GM23338 (cell line): Measurements from ENCODE around the gene PPP6R2. TPM values are rescaled to one million over a fixed set of nuclear protein-coding genes. Genes with fewer than 3 reads are reported as not detected.

Experiments
- ATAC-seq: fragments of 200-7000 bp; cut with Tn5 transposase; 3 replicates; pipeline ENCODE4 v1.9.1; 2020
- DNase-seq: peaks from one replicate; pipeline ENCODE4 v3.0.0-alpha.2; 2015; ENCODE audit warnings: low spot score
- H2AFZ ChIP-seq: fragments of 200-600 bp; sonication (generic); 2 replicates; pipeline ENCODE4 v1.8.0; 2016; ENCODE audit warnings: antibody characterized with exemption, mild to moderate bottlenecking, moderate library complexity
- H3F3A ChIP-seq: fragments of 200-600 bp; sonication (generic); replicated peaks from 2 replicates; pipeline ENCODE4 v1.8.0; 2017; ENCODE audit warnings: antibody characterized with exemption, mixed run types, low read depth
- H3K27ac ChIP-seq: fragments of 200-600 bp; sonication (generic); 2 replicates; pipeline ENCODE4 v1.6.1; 2016; ENCODE audit warnings: low read depth
- H3K27me3 ChIP-seq: fragments of 200-600 bp; sonication (generic); 2 replicates; pipeline ENCODE4 v1.8.0; 2016; ENCODE audit warnings: mild to moderate bottlenecking, mixed run types, moderate library complexity; ENCODE audit not compliant: insufficient read depth
- H3K36me3 ChIP-seq: fragments of 200-600 bp; sonication (generic); 2 replicates; pipeline ENCODE4 v1.8.0; 2016; ENCODE audit warnings: mild to moderate bottlenecking; ENCODE audit not compliant: insufficient read depth
- H3K4me1 ChIP-seq: fragments of 200-600 bp; sonication (generic); 2 replicates; pipeline ENCODE4 v1.8.0; 2016; ENCODE audit warnings: mild to moderate bottlenecking, moderate library complexity; ENCODE audit not compliant: insufficient read depth
- H3K4me2 ChIP-seq: fragments of 200-600 bp; sonication (generic); 2 replicates; pipeline ENCODE4 v1.7.1; 2017; ENCODE audit warnings: mixed run types
- H3K4me3 ChIP-seq: fragments of 200-600 bp; sonication (generic); 2 replicates; pipeline ENCODE4 v1.6.1; 2016; ENCODE audit warnings: mixed run types
- H3K79me2 ChIP-seq: fragments of 200-600 bp; sonication (generic); replicated peaks from 2 replicates; pipeline ENCODE4 v1.8.0; 2017; ENCODE audit warnings: mild to moderate bottlenecking; ENCODE audit not compliant: insufficient read depth
- H3K9me2 ChIP-seq: fragments of 200-600 bp; sonication (generic); 2 replicates; pipeline ENCODE4 v1.8.0; 2017; ENCODE audit not compliant: insufficient read depth
- H4K20me1 ChIP-seq: fragments of 200-600 bp; sonication (generic); replicated peaks from 2 replicates; pipeline ENCODE4 v1.8.0; 2017; ENCODE audit warnings: mild to moderate bottlenecking; ENCODE audit not compliant: insufficient read depth
- H3K27ac Mint-ChIP-seq: 2 replicates; pipeline ENCODE4 v1.8.0; 2020; ENCODE audit warnings: inconsistent platforms, mild to moderate bottlenecking, moderate library complexity, mixed read lengths
- H3K27me3 Mint-ChIP-seq: 3 replicates; pipeline ENCODE4 v1.8.0; 2022; ENCODE audit warnings: low read depth, mild to moderate bottlenecking, moderate library complexity, mixed read lengths, inconsistent platforms; ENCODE audit not compliant: insufficient read depth, poor library complexity
- H3K36me3 Mint-ChIP-seq: 3 replicates; pipeline ENCODE4 v1.8.0; 2021; ENCODE audit warnings: low read depth, mild to moderate bottlenecking, inconsistent platforms, moderate library complexity, mixed read lengths
- H3K4me1 Mint-ChIP-seq: 3 replicates; pipeline ENCODE4 v1.8.0; 2020; ENCODE audit warnings: mild to moderate bottlenecking, inconsistent platforms, mixed read lengths
- H3K4me3 Mint-ChIP-seq: 3 replicates; pipeline ENCODE4 v1.8.0; 2021; ENCODE audit warnings: moderate library complexity, mild to moderate bottlenecking, inconsistent platforms, mixed read lengths
- H3K9me3 Mint-ChIP-seq: 3 replicates; pipeline ENCODE4 v1.8.0; 2020; ENCODE audit warnings: moderate library complexity, mild to moderate bottlenecking, inconsistent platforms, mixed read lengths
- CREB1 ChIP-seq: fragments of 250-450 bp; sonication (Bioruptor Pico); IDR thresholded peaks from 2 replicates; pipeline ENCODE4 v1.5.0; 2020; ENCODE audit warnings: low read depth, mild to moderate bottlenecking, moderate library complexity
- CTCF ChIP-seq, 2 experiments: fragments of 200-600 bp in 1 of 2; sonication (generic) in 1 of 2; conservative IDR thresholded peaks; 2 replicates each; pipeline versions ENCODE4 v1.5.1 to v1.6.1; 2016 to 2017; ENCODE audit warnings: antibody characterized with exemption in 2 of 2, low read depth in 2 of 2, mild to moderate bottlenecking in 2 of 2, moderate library complexity in 1 of 2
- ETS1 ChIP-seq: IDR thresholded peaks from 2 replicates; pipeline ENCODE4 v1.6.1; 2016; ENCODE audit warnings: antibody characterized with exemption
- EZH2 ChIP-seq: fragments of 200-600 bp; sonication (generic); IDR thresholded peaks from one replicate; pipeline ENCODE4 v1.8.0; 2017; ENCODE audit warnings: antibody characterized with exemption, mild to moderate bottlenecking, low read depth; ENCODE audit not compliant: unreplicated experiment
- EZH2phosphoT487 ChIP-seq: fragments of 200-600 bp; sonication (generic); IDR thresholded peaks from one replicate; pipeline ENCODE4 v1.8.1; 2018; ENCODE audit warnings: antibody characterized with exemption; ENCODE audit not compliant: unreplicated experiment
- JUNB ChIP-seq: IDR thresholded peaks from one replicate; pipeline ENCODE4 v1.6.1; 2016; ENCODE audit warnings: antibody characterized with exemption; ENCODE audit not compliant: unreplicated experiment
- NANOG ChIP-seq: IDR thresholded peaks from 2 replicates; pipeline ENCODE4 v1.6.1; 2016; ENCODE audit warnings: antibody characterized with exemption, borderline replicate concordance
- POLR2AphosphoS5 ChIP-seq: IDR thresholded peaks from 2 replicates; pipeline ENCODE4 v1.6.1; 2016; ENCODE audit warnings: antibody characterized with exemption, low read depth
- REST ChIP-seq: IDR thresholded peaks from one replicate; pipeline ENCODE4 v1.6.1; 2018; ENCODE audit warnings: antibody characterized with exemption; ENCODE audit not compliant: unreplicated experiment
- STAT1 ChIP-seq: IDR thresholded peaks from one replicate; pipeline ENCODE4 v1.6.1; 2016; ENCODE audit warnings: antibody characterized with exemption; ENCODE audit not compliant: unreplicated experiment
- ZNF114 ChIP-seq: fragments of 250-450 bp; sonication (Bioruptor Pico); IDR thresholded peaks from 2 replicates; pipeline ENCODE4 v1.5.0; 2020; ENCODE audit warnings: mild to moderate bottlenecking, moderate library complexity
- ZNF331 ChIP-seq: fragments of 250-450 bp; sonication (Bioruptor Pico); IDR thresholded peaks from 2 replicates; pipeline ENCODE4 v1.5.0; 2020; ENCODE audit warnings: low read depth, mild to moderate bottlenecking, moderate library complexity
- ZNF462 ChIP-seq: fragments of 250-450 bp; sonication (Bioruptor Pico); IDR thresholded peaks from 2 replicates; pipeline ENCODE4 v1.5.0; 2020; ENCODE audit warnings: mild to moderate bottlenecking, moderate library complexity
- polyA plus RNA-seq: library from polyadenylated mRNA; unstranded; fragments of >200 nt; fragmentation: Nextera tagmentation; extraction: Ambion mirVana; gene quantifications from 2 replicates; pipeline ENCODE4 v1.2.1, GENCODE V29; 2016
- total RNA-seq: library from RNA; depleted of rRNA; stranded (reverse); fragments of >200 nt; shearing (Covaris generic); gene quantifications from 2 replicates; pipeline ENCODE4 v1.2.3, GENCODE V29; 2014

PPP6R2 gene
- total and polyA plus RNA-seq, 2 experiments from 2014 or later, result 11.9 to 45.8 TPM

- ATAC-seq (no peak), DNase-seq (no peak)
- no peak overlapping the region for H3K4me3 Mint-ChIP-seq
- peaks cover 7% of the 10 kb centered on the region for H3K36me3 Mint-ChIP-seq
- Histone ChIP-seq H3K9me2 (no peaks in the 10 kb centered on the region), H3K4me2 (no peak overlapping the region), H3K4me1 (peaks cover 19% of the 10 kb centered on the region), H3K79me2 (peaks cover 61% of the 10 kb centered on the region), H2AFZ (no peak overlapping the region), H3K4me3 (no peak overlapping the region), H3K36me3 (no peaks in the 10 kb centered on the region), H3K27me3 (no peaks in the 10 kb centered on the region), H3F3A (no peaks in the 10 kb centered on the region), H4K20me1 (peaks cover 40% of the 10 kb centered on the region), H3K27ac (no peak overlapping the region)
- TF ChIP-seq ETS1 (no peak), ZNF462 (no peak), JUNB (no peak), EZH2 (no peak), CREB1 (CRISPR knock-in tag) (no peak), NANOG (no peak), REST (no peak), STAT1 (no peak), EZH2phosphoT487 (no peak), ZNF114 (CRISPR knock-in tag) (no peak), CTCF (conservative IDR thresholded peaks at IDR 0.05; ENCODE audit: low read depth in 2 of 2) (no peak), POLR2AphosphoS5 (no peak), ZNF331 (CRISPR knock-in tag) (no peak)
- H3K27me3 Mint-ChIP-seq, result peaks cover 22% of the 10 kb centered on the region
- no peaks in the 10 kb centered on the region for H3K9me3 Mint-ChIP-seq
- H3K27ac Mint-ChIP-seq, result no peak overlapping the region
- H3K4me1 Mint-ChIP-seq, result peaks cover 38% of the 10 kb centered on the region
Observed at GRCh38 chr22:50471197-50471847, 128.2 kb downstream of the PPP6R2 start.
